Measurements from ENCODE around the gene SREBF2.

GRCh38 chr22:41885116-41885515 is 52.2 kb downstream of the SREBF2 start:
- TF ChIP-seq POLR2AphosphoS5 (IDR thresholded peaks at IDR 0.05; ENCODE audit: low read depth, low read length) (no peak), SIN3A (IDR thresholded peaks at IDR 0.05; ENCODE audit: borderline replicate concordance, insufficient read depth, low read length) (no peak), FOXP2 (optimal IDR thresholded peaks at IDR 0.05; ENCODE audit: borderline replicate concordance, extremely low read depth, extremely low read length, insufficient read depth) (no peak)

Data from PFSK-1 (cell line).